H1 (cell line): ENCODE data around the gene PLEKHA5.

Source experiments
- CHD1 ChIP-seq: IDR thresholded peaks from 2 replicates; pipeline ENCODE4 v1.6.1; 2012; ENCODE audit warnings: low read depth, low read length, improper control_type of control experiment
- CHD2 ChIP-seq: IDR thresholded peaks from 2 replicates; pipeline ENCODE4 v1.6.1; 2012; ENCODE audit warnings: low read length, improper control_type of control experiment
- CHD7 ChIP-seq: fragments of 300-600 bp; sonication (generic); IDR thresholded peaks from 2 replicates; pipeline ENCODE4 v1.7.1; 2012; ENCODE audit warnings: low read length, moderate library complexity, mild to moderate bottlenecking, inconsistent platforms; ENCODE audit not compliant: insufficient replicate concordance
- CTCF ChIP-seq, 3 experiments: IDR thresholded peaks; 1 replicate in 2 of 3; 2 replicates in 1 of 3; pipeline versions ENCODE4 v1.5.1 to v1.6.1; 2011; ENCODE audit warnings: low read length in 3 of 3, mild to moderate bottlenecking in 3 of 3, inconsistent platforms in 2 of 3, low read depth in 1 of 3, moderate library complexity in 1 of 3; ENCODE audit not compliant: insufficient read depth in 1 of 3; ENCODE audit errors: control extremely low read depth in 1 of 3
- EP300 ChIP-seq, 2 experiments: IDR thresholded peaks; 1 replicate in 1 of 2; 2 replicates in 1 of 2; pipeline ENCODE4 v1.6.1; 2011 to 2012; ENCODE audit warnings: low read depth in 2 of 2, low read length in 2 of 2, mild to moderate bottlenecking in 2 of 2, borderline replicate concordance in 1 of 2, inconsistent platforms in 1 of 2, moderate library complexity in 1 of 2
- FOSL1 ChIP-seq: IDR thresholded peaks from 2 replicates; pipeline ENCODE4 v1.6.1; 2011; ENCODE audit warnings: mild to moderate bottlenecking, low read depth, low read length, moderate library complexity; ENCODE audit not compliant: insufficient read depth
- JUN ChIP-seq: IDR thresholded peaks from 2 replicates; pipeline ENCODE4 v1.6.1; 2011; ENCODE audit warnings: low read depth, mild to moderate bottlenecking, improper control_type of control experiment, low read length
- JUND ChIP-seq: IDR thresholded peaks from 2 replicates; pipeline ENCODE4 v1.6.1; 2011; ENCODE audit warnings: mild to moderate bottlenecking, improper control_type of control experiment, low read length
- KDM1A ChIP-seq: fragments of 200-600, 300-600 bp; sonication (generic); IDR thresholded peaks from 2 replicates; pipeline ENCODE4 v1.7.1; 2016; ENCODE audit warnings: mild to moderate bottlenecking, low read length, borderline replicate concordance
- MAX ChIP-seq: IDR thresholded peaks from 2 replicates; pipeline ENCODE4 v1.6.1; 2012; ENCODE audit warnings: inconsistent platforms
- SIX5 ChIP-seq: IDR thresholded peaks from 2 replicates; pipeline ENCODE4 v1.6.1; 2011; ENCODE audit warnings: mild to moderate bottlenecking, low read depth, low read length
- SUZ12 ChIP-seq: fragments of 200-600 bp; sonication (generic); IDR thresholded peaks from 2 replicates; pipeline ENCODE4 v1.6.1; 2012; ENCODE audit warnings: mild to moderate bottlenecking, inconsistent platforms, low read length, moderate library complexity, mixed read lengths
- USF2 ChIP-seq: IDR thresholded peaks from 2 replicates; pipeline ENCODE4 v1.6.1; 2011; ENCODE audit warnings: low read length, improper control_type of control experiment

GRCh38 chr12:19107750-19108149 lies 21.8 kb upstream of the PLEKHA5 start:
- TF ChIP-seq EP300 (IDR thresholded peaks at IDR 0.05; ENCODE audit: borderline replicate concordance in 1 of 2, low read depth in 2 of 2, low read length in 2 of 2): no peak
- no peak for TF ChIP-seq FOSL1
- TF ChIP-seq CTCF (IDR thresholded peaks at IDR 0.05; ENCODE audit: control extremely low read depth in 1 of 3, insufficient read depth in 1 of 3, low read depth in 1 of 3, low read length in 3 of 3): no peak
- TF ChIP-seq JUND: no peak
- TF ChIP-seq CHD1: no peak
- TF ChIP-seq SIX5: no peak
- TF ChIP-seq CHD2: no peak
- no peak for TF ChIP-seq USF2
- no peak for TF ChIP-seq SUZ12
- TF ChIP-seq CHD7: no peak
- no peak for TF ChIP-seq JUN
- TF ChIP-seq MAX: no peak
- no peak for TF ChIP-seq KDM1A
